Fibroblast of mammary gland (primary cell): ENCODE data around the gene ZNF280B.

Experiments
- DNase-seq: peaks from one replicate; pipeline ENCODE4 v3.0.0-alpha.2; 2010; ENCODE audit warnings: low read depth
- H3K4me3 ChIP-seq: 2 replicates; pipeline ENCODE4 v1.5.1; 2011; ENCODE audit warnings: low read depth, mild to moderate bottlenecking, low read length, moderate library complexity; ENCODE audit not compliant: control insufficient read depth
- CTCF ChIP-seq: conservative IDR thresholded peaks from 2 replicates; pipeline ENCODE4 v1.5.1; 2011; ENCODE audit warnings: low read depth, low read length, inconsistent platforms; ENCODE audit not compliant: control insufficient read depth, insufficient read depth

Gene ZNF280B

GRCh38 chr22:22464541-22465054 is 43.9 kb downstream of the ZNF280B start:
- TF ChIP-seq CTCF, result no peak
- no peak overlapping the region for H3K4me3 ChIP-seq
- no peak for DNase-seq

GRCh38 chr22:22463855-22464540 is 44.5 kb downstream of the ZNF280B start:
- H3K4me3 ChIP-seq, result no peak overlapping the region
- peak; percentile 64 for DNase-seq
- TF ChIP-seq CTCF, result peak; percentile 71

DNA sequence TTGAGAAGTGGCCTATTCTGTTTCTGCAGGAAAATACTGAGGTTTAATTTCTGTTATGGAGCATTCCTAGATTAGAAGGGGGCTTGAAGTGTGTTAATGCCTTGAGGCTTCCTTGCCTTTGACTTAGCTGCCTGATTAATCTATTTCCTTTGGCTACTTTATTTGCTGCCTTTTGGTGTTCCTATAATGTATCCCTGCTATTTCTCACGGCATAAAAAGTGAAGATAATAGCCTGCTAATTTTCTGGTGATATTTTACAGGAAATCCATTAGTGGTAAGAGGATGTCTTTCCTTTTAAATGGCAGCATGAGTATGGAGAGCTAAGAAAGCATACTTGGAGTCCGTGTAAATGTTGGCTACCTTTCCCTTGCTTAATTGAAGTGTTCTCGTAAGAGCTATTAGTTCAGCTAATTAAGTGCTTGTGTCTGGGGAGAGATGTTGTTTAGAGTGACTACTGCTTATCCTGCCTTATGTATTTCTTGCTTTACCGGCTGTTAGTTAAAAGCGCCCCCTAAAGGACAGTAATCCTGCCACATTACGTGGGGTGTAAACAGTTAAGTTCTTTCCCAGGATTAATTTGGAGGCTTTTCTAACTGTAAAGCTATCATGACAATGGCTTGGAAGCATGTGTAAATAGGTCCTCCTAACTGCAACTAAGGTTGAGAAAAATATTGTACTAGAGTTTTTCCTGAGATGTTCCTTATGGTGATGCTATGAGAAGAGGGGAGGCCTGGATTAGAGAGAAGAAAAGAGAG is 45.6 kb downstream of the ZNF280B start:
- no peak overlapping the region for H3K4me3 ChIP-seq
- peak; percentile 14 for DNase-seq
- TF ChIP-seq CTCF, result peak; percentile 45

- no peak for DNase-seq
- H3K4me3 ChIP-seq, result no peak overlapping the region
- no peak for TF ChIP-seq CTCF
These were observed 47.0 kb downstream of the ZNF280B start for GRCh38 chr22:22461583-22461982.

- no peak overlapping the region for H3K4me3 ChIP-seq
- no peak for TF ChIP-seq CTCF
- no peak for DNase-seq
These were observed 47.4 kb downstream of the ZNF280B start for GRCh38 chr22:22461111-22461510.

DNA sequence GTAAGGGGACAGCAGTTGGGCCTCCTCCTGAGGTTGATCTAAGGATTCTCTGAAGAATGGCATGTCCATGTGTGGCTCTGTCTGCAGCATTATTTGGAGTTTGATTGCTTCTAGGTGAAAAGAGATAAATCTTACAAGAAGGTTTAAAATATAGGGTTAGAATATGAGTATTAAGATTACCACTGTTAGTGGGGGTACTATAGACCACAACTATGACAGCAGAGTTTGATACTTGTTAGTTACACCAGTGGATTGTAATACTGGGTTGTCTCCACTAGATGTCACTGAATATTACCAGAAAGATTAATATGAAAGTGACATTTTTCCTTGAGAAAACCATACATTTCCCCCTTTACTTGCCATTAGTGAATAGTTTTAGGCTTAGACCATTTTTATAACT is 47.9 kb downstream of the ZNF280B start:
- H3K4me3 ChIP-seq, result no peak overlapping the region
- TF ChIP-seq CTCF, result peak; percentile 43
- peak; percentile 25 for DNase-seq
